Neural cell (in vitro differentiated cells): ENCODE data around the gene RAI2. TPM values are rescaled to one million over a fixed set of nuclear protein-coding genes. Genes with fewer than 3 reads are reported as not detected.

Experiments used
- H2AFZ ChIP-seq: fragments of 200-600, 300-800 bp; sonication (generic), shearing (Covaris generic); 2 replicates; pipeline ENCODE4 v1.6.0; 2014; ENCODE audit warnings: low read depth, mild to moderate bottlenecking, antibody characterized with exemption, low read length, moderate library complexity
- H3F3A ChIP-seq: fragments of 200-600 bp; shearing (Covaris generic); 2 replicates; pipeline ENCODE4 v1.6.1; 2016; ENCODE audit warnings: mild to moderate bottlenecking, moderate library complexity, mixed read lengths, antibody characterized with exemption, low read length; ENCODE audit not compliant: insufficient read depth, poor library complexity, severe bottlenecking
- H3K27ac ChIP-seq: fragments of 200-600, 300-800 bp; sonication (generic), shearing (Covaris generic); 2 replicates; pipeline ENCODE4 v1.5.1; 2014; ENCODE audit warnings: mild to moderate bottlenecking, low read length, moderate library complexity
- H3K27me3 ChIP-seq: fragments of 300-800, 200-600 bp; sonication (generic), shearing (Covaris generic); 2 replicates; pipeline ENCODE4 v1.6.0; 2014; ENCODE audit warnings: mild to moderate bottlenecking, low read depth, low read length, moderate library complexity; ENCODE audit not compliant: insufficient read depth
- H3K36me3 ChIP-seq: fragments of 300-800, 200-600 bp; sonication (generic), shearing (Covaris generic); 2 replicates; pipeline ENCODE4 v1.5.1; 2014; ENCODE audit warnings: mild to moderate bottlenecking, antibody characterized with exemption, low read length, moderate library complexity; ENCODE audit not compliant: insufficient read depth
- H3K4me2 ChIP-seq: fragments of 300-800, 200-600 bp; sonication (generic), shearing (Covaris generic); 2 replicates; pipeline ENCODE4 v1.6.0; 2014; ENCODE audit warnings: mild to moderate bottlenecking, low read length
- H3K4me3 ChIP-seq: fragments of 300-800, 200-600 bp; sonication (generic), shearing (Covaris generic); 2 replicates; pipeline ENCODE4 v1.5.1; 2014; ENCODE audit warnings: mild to moderate bottlenecking, low read length, moderate library complexity
- H3K79me2 ChIP-seq: fragments of 200-600 bp; shearing (Covaris generic); replicated peaks from 2 replicates; pipeline ENCODE4 v1.6.0; 2014; ENCODE audit warnings: mild to moderate bottlenecking, low read length, moderate library complexity; ENCODE audit not compliant: insufficient read depth
- H3K9ac ChIP-seq: fragments of 300-800, 200-600 bp; sonication (generic), shearing (Covaris generic); 2 replicates; pipeline ENCODE4 v1.6.1; 2016; ENCODE audit warnings: mild to moderate bottlenecking, low read length, mixed read lengths
- H3K9me2 ChIP-seq: fragments of 200-600 bp; shearing (Covaris generic); 2 replicates; pipeline ENCODE4 v1.6.1; 2016; ENCODE audit warnings: mild to moderate bottlenecking, low read length, mixed read lengths; ENCODE audit not compliant: insufficient read depth
- H3K9me3 ChIP-seq: fragments of 200-600, 300-800 bp; sonication (generic), shearing (Covaris generic); 2 replicates; pipeline ENCODE4 v1.6.1; 2016; ENCODE audit warnings: mild to moderate bottlenecking, mixed run types, low read length, moderate library complexity, mixed read lengths
- H4K20me1 ChIP-seq: fragments of 200-600 bp; shearing (Covaris generic); 2 replicates; pipeline ENCODE4 v1.6.1; 2016; ENCODE audit warnings: mild to moderate bottlenecking, mixed run types; ENCODE audit not compliant: insufficient read depth
- EP300 ChIP-seq: fragments of 450-650 bp; conservative IDR thresholded peaks from 2 replicates; pipeline ENCODE4 v1.6.1; 2014; ENCODE audit warnings: antibody characterized with exemption, mild to moderate bottlenecking, moderate library complexity; ENCODE audit not compliant: poor library complexity, severe bottlenecking
- EZH2 ChIP-seq: fragments of 200-600, 300-800 bp; shearing (Covaris generic), sonication (generic); IDR thresholded peaks from 2 replicates; pipeline ENCODE4 v1.6.1; 2014; ENCODE audit warnings: antibody characterized with exemption, low read length, borderline replicate concordance, mild to moderate bottlenecking; ENCODE audit not compliant: insufficient read depth, poor library complexity, severe bottlenecking
- MXI1 ChIP-seq: fragments of 450-650 bp; conservative IDR thresholded peaks from 2 replicates; pipeline ENCODE4 v1.6.1; 2014; ENCODE audit warnings: antibody characterized with exemption, mild to moderate bottlenecking; ENCODE audit not compliant: poor library complexity, severe bottlenecking
- POLR2AphosphoS5 ChIP-seq: IDR thresholded peaks from 2 replicates; pipeline ENCODE4 v1.6.1; 2012
- RAD21 ChIP-seq: fragments of 450-650 bp; conservative IDR thresholded peaks from 2 replicates; pipeline ENCODE4 v1.6.1; 2014; ENCODE audit warnings: antibody characterized with exemption, mild to moderate bottlenecking, moderate library complexity
- SMC3 ChIP-seq: fragments of 450-650 bp; conservative IDR thresholded peaks from 2 replicates; pipeline ENCODE4 v1.6.1; 2014; ENCODE audit warnings: antibody characterized with exemption, mild to moderate bottlenecking, moderate library complexity; ENCODE audit not compliant: poor library complexity
- TAF1 ChIP-seq: IDR thresholded peaks from 2 replicates; pipeline ENCODE4 v1.6.1; 2012; ENCODE audit warnings: low read depth
- polyA plus RNA-seq: library from polyadenylated mRNA; depleted of rRNA; stranded (reverse); fragments of >200 nt; gene quantifications from 2 replicates; pipeline ENCODE4 v1.2.3, GENCODE V29; 2014
- TF ChIP-seq, protein P1 (sequence below): IDR thresholded peaks from 2 replicates; pipeline ENCODE4 v1.6.1; 2012; ENCODE audit warnings: borderline replicate concordance
- TF ChIP-seq, protein P2 (sequence below): fragments of 450-650 bp; IDR thresholded peaks from 2 replicates; pipeline ENCODE4 v1.5.1; 2014; ENCODE audit warnings: antibody characterized with exemption, mild to moderate bottlenecking, moderate library complexity; ENCODE audit not compliant: poor library complexity, severe bottlenecking

Gene RAI2
- polyA plus RNA-seq, 1 donor from 2014 or later = 4.8 TPM

DNA sequence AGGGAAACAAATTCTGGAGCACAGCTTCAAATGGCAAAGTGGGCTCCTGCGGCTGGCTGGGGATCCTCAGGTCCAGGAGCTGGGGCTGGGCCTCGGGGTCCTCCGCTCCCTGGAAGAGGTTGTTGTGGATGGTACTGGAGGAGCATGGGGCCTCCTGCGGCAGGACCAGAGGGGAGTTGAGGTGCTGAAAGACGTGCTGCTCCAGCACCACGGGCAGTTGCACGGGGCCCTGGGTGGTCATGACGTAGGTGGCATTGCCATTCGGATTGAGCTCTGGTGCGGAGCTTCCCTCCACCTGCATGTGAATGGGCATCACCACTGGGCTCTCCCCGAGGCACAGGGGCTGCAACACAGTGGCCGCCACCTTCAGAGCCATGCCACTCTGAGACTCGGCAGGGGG is 59.7 kb downstream of the RAI2 start:
- no peak overlapping the region for H2AFZ ChIP-seq
- H3K4me3 ChIP-seq = no peak overlapping the region
- H3K9ac ChIP-seq = no peak overlapping the region
- H3K36me3 ChIP-seq = no peaks in the 10 kb centered on the region
- no peaks in the 10 kb centered on the region for H3K79me2 ChIP-seq
- H3K4me2 ChIP-seq = no peak overlapping the region
- H3F3A ChIP-seq = no peaks in the 10 kb centered on the region
- no peaks in the 10 kb centered on the region for H3K9me3 ChIP-seq
- H3K27me3 ChIP-seq = no peaks in the 10 kb centered on the region
- H4K20me1 ChIP-seq = no peaks in the 10 kb centered on the region
- H3K27ac ChIP-seq = no peak overlapping the region
- no peaks in the 10 kb centered on the region for H3K9me2 ChIP-seq
- TF ChIP-seq EZH2 (no peak), POLR2AphosphoS5 (no peak), EP300 (no peak), MXI1 (no peak), SMC3 (no peak), TAF1 (no peak)
- TF ChIP-seq, protein P1, sequence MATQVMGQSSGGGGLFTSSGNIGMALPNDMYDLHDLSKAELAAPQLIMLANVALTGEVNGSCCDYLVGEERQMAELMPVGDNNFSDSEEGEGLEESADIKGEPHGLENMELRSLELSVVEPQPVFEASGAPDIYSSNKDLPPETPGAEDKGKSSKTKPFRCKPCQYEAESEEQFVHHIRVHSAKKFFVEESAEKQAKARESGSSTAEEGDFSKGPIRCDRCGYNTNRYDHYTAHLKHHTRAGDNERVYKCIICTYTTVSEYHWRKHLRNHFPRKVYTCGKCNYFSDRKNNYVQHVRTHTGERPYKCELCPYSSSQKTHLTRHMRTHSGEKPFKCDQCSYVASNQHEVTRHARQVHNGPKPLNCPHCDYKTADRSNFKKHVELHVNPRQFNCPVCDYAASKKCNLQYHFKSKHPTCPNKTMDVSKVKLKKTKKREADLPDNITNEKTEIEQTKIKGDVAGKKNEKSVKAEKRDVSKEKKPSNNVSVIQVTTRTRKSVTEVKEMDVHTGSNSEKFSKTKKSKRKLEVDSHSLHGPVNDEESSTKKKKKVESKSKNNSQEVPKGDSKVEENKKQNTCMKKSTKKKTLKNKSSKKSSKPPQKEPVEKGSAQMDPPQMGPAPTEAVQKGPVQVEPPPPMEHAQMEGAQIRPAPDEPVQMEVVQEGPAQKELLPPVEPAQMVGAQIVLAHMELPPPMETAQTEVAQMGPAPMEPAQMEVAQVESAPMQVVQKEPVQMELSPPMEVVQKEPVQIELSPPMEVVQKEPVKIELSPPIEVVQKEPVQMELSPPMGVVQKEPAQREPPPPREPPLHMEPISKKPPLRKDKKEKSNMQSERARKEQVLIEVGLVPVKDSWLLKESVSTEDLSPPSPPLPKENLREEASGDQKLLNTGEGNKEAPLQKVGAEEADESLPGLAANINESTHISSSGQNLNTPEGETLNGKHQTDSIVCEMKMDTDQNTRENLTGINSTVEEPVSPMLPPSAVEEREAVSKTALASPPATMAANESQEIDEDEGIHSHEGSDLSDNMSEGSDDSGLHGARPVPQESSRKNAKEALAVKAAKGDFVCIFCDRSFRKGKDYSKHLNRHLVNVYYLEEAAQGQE = no peak

DNA sequence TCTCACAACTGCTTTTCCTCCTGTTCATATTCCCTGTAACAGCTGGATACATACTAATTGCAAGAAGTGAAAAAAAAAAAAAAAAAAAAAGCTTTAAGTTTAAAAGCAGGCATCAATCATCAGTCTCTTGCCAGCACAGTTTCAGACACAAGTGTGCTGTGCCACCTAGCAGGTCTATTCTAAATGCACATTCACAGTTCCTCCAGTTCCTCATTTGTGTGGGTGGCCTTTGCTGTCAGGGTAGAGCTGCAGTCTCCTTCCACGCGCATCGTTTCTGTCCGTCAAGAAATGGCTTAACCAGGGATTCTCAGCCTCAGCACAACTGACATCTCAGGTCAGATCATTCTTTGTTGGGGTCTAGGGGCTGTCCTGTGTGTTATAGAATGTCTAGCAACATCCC is 62.2 kb downstream of the RAI2 start:
- no peaks in the 10 kb centered on the region for H3K36me3 ChIP-seq
- H3K4me2 ChIP-seq = no peak overlapping the region
- H2AFZ ChIP-seq = no peak overlapping the region
- no peaks in the 10 kb centered on the region for H4K20me1 ChIP-seq
- no peaks in the 10 kb centered on the region for H3F3A ChIP-seq
- no peaks in the 10 kb centered on the region for H3K79me2 ChIP-seq
- no peaks in the 10 kb centered on the region for H3K9me2 ChIP-seq
- H3K9me3 ChIP-seq = no peaks in the 10 kb centered on the region
- no peak overlapping the region for H3K27ac ChIP-seq
- H3K9ac ChIP-seq = no peak overlapping the region
- H3K4me3 ChIP-seq = no peak overlapping the region
- no peaks in the 10 kb centered on the region for H3K27me3 ChIP-seq
- no peak for TF ChIP-seq POLR2AphosphoS5
- TF ChIP-seq RAD21 = no peak
- no peak for TF ChIP-seq EP300
- no peak for TF ChIP-seq TAF1
- TF ChIP-seq EZH2 = no peak
- TF ChIP-seq, protein P2, sequence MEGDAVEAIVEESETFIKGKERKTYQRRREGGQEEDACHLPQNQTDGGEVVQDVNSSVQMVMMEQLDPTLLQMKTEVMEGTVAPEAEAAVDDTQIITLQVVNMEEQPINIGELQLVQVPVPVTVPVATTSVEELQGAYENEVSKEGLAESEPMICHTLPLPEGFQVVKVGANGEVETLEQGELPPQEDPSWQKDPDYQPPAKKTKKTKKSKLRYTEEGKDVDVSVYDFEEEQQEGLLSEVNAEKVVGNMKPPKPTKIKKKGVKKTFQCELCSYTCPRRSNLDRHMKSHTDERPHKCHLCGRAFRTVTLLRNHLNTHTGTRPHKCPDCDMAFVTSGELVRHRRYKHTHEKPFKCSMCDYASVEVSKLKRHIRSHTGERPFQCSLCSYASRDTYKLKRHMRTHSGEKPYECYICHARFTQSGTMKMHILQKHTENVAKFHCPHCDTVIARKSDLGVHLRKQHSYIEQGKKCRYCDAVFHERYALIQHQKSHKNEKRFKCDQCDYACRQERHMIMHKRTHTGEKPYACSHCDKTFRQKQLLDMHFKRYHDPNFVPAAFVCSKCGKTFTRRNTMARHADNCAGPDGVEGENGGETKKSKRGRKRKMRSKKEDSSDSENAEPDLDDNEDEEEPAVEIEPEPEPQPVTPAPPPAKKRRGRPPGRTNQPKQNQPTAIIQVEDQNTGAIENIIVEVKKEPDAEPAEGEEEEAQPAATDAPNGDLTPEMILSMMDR = no peak
- TF ChIP-seq SMC3 = no peak
- TF ChIP-seq, protein P1 = no peak
- no peak for TF ChIP-seq MXI1
